Omental fat pad (tissue), 4 donors: ENCODE results near the gene NPM1. TPM values are rescaled to one million over a fixed set of nuclear protein-coding genes. Genes with fewer than 3 reads are reported as not detected.
"Not testable (repeated sequence)": the region's sequence is repeated elsewhere in the genome, so short reads cannot be mapped to it uniquely, and the experiment has no call there.

Experiments
- ATAC-seq: fragments of 150-250 bp; one replicate; pipeline ENCODE4 v1.9.1; 2016; ENCODE audit warnings: mild to moderate bottlenecking, moderate library complexity; ENCODE audit not compliant: low FRiP score
- DNase-seq: peaks from one replicate; pipeline ENCODE4 v3.0.0-alpha.2; 2019; ENCODE audit warnings: low spot score
- CTCF ChIP-seq, 3 donors: fragments of 450-650 bp; IDR thresholded peaks; one replicate each; pipeline ENCODE4 v1.5.1; 2016 to 2017; ENCODE audit warnings: antibody characterized with exemption in 3 of 3, mild to moderate bottlenecking in 3 of 3, moderate library complexity in 2 of 3
- total RNA-seq, 4 donors: library from RNA; depleted of rRNA; stranded (reverse); fragments of >200 nt; gene quantifications; one replicate each; pipeline ENCODE4 v1.1.0, GENCODE V29; 2016

Gene NPM1
- total RNA-seq, 4 donors from 2014 or later: 384 to 931 (median 640) TPM

- ATAC-seq: peak; percentile 35
- peak; percentile 70 for DNase-seq
- TF ChIP-seq CTCF (IDR thresholded peaks at IDR 0.05): no peak
Observed at GRCh38 chr5:171387970-171388815, 544 bp downstream of the NPM1 start.

GRCh38 chr5:171388816-171389168, 1.1 kb downstream of the NPM1 start:
- no peak for TF ChIP-seq CTCF (IDR thresholded peaks at IDR 0.05)
- ATAC-seq (no peak), DNase-seq (no peak)

- no peak for TF ChIP-seq CTCF (IDR thresholded peaks at IDR 0.05)
- no peak for ATAC-seq
- DNase-seq: no peak
Observed at GRCh38 chr5:171390883-171391677, 3.4 kb downstream of the NPM1 start.

GRCh38 chr5:171391996-171392577, 4.4 kb downstream of the NPM1 start:
- DNase-seq: no peak
- no peak for ATAC-seq

GRCh38 chr5:171392585-171393159, 5.0 kb downstream of the NPM1 start:
- TF ChIP-seq CTCF (IDR thresholded peaks at IDR 0.05): no peak
- ATAC-seq (no peak), DNase-seq (no peak)

More at GRCh38 chr5:171391996-171392577, 4.4 kb downstream of the NPM1 start:
- no peak for TF ChIP-seq CTCF (IDR thresholded peaks at IDR 0.05)

- no peak for DNase-seq
- ATAC-seq: no peak
- TF ChIP-seq CTCF (IDR thresholded peaks at IDR 0.05): no peak
Observed at GRCh38 chr5:171395042-171395441, 7.4 kb downstream of the NPM1 start.

GRCh38 chr5:171396583-171396982, 8.9 kb downstream of the NPM1 start:
- not testable (repeated sequence) for DNase-seq, ATAC-seq
